Raji (cell line): ENCODE results near the gene CTSD.

Experiments used
- POLR2A ChIP-seq: IDR thresholded peaks from 2 replicates; pipeline ENCODE4 v1.6.1; 2011; ENCODE audit warnings: low read depth, low read length, control low read depth; ENCODE audit not compliant: insufficient read depth

CTSD gene

DNA sequence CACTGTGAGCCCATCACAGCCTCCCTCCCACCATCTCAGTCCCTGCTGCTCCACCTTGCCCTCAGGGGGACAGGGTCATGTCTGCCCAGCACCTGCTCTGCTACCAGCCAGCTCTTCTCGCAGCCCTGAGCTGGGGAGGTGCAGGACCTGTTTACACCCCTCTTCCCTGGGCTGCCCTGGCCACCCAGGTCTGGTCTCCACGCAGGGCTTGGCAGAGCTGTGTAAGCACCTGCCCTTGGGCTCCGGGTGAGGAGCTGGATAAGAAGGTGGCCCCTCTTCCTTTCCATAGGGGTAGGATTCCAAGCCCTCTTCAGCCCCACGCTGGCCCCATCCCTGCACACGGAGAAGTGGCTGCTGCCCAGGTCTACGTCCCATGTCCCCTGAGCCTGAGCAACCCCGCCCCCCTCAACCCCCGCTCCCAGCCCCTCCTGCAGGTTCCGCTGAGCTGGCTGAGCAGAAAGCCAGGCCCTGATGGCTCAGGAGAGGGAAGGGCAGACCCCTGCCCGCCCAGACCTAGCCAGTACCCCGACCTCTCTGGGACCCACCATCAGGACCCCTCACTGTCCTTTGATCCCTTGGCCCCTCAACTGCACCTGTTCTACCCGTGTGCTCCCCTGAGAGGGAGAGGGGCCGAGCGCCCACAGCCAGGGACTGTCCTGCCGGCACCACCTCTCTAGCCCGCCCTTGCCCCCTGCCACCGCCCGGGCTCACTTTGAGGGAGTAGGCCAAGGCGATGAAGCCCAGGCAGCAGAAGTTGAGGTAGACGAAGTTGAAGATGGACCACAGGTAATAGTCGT, 16.6 kb downstream of the CTSD start:
- TF ChIP-seq POLR2A: no peak

GRCh38 chr11:1746511-1746931, 17.2 kb downstream of the CTSD start:
- no peak for TF ChIP-seq POLR2A

GRCh38 chr11:1745701-1746320, 17.9 kb downstream of the CTSD start:
- no peak for TF ChIP-seq POLR2A

DNA sequence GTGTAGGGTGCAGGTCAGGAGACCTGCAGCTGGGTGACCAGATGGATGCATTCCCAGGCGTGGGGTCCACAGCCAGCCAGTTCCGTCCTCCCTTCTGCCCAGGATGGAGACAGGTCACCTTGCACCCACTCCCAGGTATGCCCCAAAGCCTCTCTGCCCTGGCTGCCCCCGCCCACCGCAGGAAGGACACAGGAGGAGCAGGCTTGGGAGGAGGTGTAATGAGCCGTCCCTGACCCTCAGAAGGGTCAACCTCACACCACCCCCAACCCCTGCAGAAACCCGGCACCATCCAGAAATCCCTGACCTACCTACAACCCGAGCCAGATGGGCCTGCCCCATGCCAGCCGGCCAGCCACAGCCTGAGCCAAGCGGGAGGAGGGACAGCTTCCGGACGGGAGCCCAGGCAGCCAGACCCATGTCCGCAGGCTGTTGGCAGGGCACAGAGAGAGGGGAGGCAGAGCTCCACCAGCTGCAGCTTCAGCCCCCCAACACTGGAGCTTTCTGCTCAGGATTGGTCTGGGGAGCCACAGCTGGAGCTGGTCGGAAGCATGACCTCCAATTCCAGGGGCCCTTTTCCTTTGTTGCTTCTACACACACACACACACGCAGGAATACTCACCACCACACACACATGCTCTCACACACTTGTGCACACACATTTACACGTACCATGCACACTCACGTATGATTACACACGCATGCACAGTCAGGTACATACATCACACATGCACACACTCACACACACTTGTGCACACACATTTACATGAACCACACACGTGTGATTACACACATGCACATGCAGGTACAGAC, 18.6 kb downstream of the CTSD start:
- TF ChIP-seq POLR2A: no peak

- TF ChIP-seq POLR2A: no peak
Observed at GRCh38 chr11:1744137-1744886, 19.4 kb downstream of the CTSD start.

- no peak for TF ChIP-seq POLR2A
Observed at GRCh38 chr11:1743585-1744136, 20.1 kb downstream of the CTSD start.

DNA sequence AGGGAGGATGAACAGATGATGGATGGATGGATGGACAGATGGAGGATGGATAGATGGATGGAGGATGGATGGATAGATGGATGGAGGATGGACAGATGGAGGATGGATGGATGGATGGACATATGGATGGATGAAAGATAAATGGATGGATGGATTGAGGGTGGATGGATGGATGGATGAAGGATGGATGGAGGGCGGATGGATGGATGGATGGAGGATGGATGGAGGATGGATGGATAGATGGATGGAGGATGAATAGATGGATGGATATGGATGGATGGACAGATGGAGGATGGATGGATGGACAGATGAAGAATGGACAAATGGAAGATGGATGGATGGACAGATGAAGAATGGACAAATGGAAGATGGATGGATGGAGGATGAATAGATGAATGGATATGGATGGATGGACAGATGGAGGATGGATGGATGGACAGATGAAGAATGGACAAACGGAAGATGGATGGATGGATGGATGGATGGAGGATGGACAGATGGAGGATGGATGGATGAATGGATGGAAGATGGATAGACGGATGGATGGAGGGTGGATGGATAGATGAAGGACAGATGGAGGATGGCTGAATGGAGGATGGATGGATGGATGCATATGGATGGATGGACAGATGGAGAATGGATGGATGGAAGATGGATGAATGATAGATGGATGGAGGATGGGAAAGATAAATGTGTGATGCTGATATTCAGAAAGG, 20.7 kb downstream of the CTSD start:
- TF ChIP-seq POLR2A: no peak

DNA sequence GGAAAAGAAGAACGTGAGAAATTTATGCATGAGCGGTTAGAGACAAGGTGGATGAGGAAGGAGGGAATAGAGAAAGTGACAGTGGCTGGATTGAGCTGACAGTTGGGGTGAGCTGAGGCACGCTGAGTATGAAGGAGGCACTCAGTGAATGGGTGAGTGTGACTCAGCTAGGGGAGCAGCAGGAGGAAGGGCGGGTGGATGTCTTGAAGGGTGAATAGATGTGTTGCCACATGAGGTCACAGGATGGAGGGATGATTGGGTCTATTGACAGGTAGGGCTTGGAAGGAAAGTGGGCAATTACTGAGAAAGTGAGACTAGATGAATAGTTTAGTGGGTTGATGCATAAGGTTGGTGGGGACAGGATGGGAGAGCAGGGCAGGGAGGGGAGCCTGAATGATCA, 21.4 kb downstream of the CTSD start:
- no peak for TF ChIP-seq POLR2A

- TF ChIP-seq POLR2A: no peak
Observed at GRCh38 chr11:1741741-1742140, 22.0 kb downstream of the CTSD start.

DNA sequence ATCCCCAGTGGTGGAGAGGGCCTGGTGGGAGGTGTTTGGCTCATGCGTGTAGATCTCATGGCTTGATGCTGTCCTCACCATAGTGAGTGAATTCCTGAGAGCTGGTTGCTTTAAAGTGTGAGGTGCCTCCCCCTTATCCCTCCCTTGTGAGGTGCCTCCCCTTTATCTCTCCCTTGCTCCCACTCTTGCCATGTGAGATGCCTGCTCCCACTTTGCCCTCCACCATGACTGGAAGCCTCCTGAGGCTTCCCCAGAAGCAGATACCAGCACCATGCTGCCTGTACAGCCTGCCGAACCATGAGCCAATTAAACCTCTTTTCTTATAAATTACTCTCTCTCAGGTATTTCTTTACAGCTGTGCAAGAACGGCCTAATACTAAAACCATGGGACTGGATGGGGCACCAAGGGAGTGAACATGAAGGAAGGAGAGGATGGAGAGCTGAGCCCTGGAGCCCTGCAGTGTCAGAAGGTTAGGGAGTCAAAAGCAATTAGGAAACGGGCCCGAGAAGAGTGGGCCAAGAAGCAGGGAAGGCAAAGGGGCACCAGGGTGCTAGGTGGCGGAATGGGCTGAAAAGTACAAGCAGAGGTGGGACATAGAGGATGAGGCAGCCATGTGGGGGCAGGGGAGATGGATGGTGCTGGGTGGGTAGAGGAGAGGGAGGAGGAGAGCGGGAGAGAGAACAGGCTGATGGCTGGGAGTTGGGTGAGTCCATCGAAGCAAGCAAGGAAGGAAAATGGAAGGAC, 22.8 kb downstream of the CTSD start:
- TF ChIP-seq POLR2A: no peak

DNA sequence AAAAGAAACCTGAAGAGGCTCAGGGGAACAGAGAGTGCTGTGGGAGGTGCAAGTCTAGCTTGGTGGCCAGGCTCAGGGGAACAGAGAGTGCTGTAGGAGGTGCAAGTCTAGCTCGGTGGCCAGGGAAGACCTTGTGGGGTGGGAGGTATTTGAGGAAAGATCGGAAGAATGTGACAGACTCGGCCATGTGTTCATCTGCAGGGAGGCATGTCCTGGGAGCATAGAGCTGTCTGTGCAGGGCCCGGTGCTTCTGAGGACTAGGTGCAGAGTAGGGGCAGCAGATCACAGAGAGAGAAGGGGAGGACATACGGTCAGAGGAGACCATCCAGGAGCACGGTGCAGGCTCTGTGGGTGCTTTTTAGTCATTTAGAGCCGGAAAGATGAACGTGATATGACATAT, 24.2 kb downstream of the CTSD start:
- no peak for TF ChIP-seq POLR2A

DNA sequence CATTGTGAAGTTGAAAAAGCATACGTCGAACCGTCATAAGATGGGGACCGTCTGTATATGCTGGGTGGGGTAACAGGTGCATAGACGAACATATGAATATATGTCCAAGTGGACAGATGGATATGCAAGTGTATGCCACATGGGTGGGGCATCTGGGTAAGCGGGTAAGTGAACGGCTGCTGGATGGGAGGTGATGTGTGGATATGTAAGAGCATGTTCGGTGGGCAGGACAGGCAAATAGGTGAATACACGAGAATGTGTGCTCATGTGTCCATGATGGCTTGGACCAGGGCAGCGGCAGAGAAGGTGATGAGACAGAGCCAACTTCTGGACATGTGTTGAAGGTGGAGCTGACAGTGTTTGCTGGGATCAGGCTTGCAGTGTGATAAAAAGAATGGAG, 25.3 kb downstream of the CTSD start:
- no peak for TF ChIP-seq POLR2A

- no peak for TF ChIP-seq POLR2A
Observed at GRCh38 chr11:1737080-1737757, 26.5 kb downstream of the CTSD start.
